Measurements from ENCODE around the gene METTL1. TPM values are rescaled to one million over a fixed set of nuclear protein-coding genes. Genes with fewer than 3 reads are reported as not detected.

METTL1 gene
- total RNA-seq, 1 donor from 2014 or later: 40.7 TPM

DNA sequence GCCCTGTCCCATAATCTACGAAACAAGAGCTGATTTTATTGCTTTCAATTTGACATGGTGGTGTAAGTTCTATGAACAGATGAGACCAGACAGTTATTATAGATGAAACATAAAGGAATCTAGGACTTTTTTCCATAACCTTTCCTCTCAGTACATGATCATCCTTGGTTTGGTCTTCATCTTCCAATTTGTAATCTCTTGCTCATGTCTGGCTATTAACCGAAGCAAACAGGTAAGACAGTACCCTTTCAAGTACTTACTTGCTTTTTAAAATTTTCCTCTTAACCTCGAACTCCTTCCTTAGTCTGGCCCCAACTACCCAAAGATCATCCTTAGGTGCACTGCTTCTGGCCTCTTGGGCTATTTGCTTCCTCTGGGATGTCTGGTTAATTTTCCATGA lies 25.9 kb downstream of the METTL1 start:
- intact Hi-C loops (cut with micrococcal nuclease): no loop called here

DNA sequence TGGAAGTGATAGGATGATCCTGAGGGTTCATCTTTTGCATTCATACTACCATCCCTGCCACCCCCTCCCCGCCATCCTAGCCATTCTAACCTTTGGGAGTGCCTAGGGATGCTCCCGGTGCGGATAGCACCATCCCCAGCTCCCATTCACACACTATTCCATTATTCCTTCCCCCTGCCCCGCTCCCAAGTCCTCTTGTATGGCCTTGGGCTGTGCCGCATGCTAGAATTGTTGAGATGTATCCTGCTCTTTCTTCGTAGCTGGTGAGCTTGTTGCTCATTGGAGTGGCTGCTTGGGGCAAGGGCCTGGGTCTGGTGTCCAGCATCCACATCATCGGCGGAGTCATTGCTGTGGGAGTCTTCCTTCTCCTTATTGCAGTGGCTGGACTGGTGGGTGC lies 26.4 kb downstream of the METTL1 start:
- intact Hi-C loops (cut with micrococcal nuclease): loop anchor here (2.0 kb wide), 1 partner anchor 223 kb away; the partner anchor contains the start of gene MBD6
- no peak for ATAC-seq (ENCODE audit: low read depth)
- Mint-ChIP-seq H3K27me3 (no peaks in the 10 kb centered on the region), H3K4me3 (peak overlapping the region; percentile 86), H3K36me3 (ENCODE audit: low read depth) (peaks cover 46% of the 10 kb centered on the region), H3K9me3 (no peaks in the 10 kb centered on the region), H3K4me1 (peaks cover 52% of the 10 kb centered on the region), H3K27ac (peak overlapping the region; percentile 89)
- TF ChIP-seq, protein P1, sequence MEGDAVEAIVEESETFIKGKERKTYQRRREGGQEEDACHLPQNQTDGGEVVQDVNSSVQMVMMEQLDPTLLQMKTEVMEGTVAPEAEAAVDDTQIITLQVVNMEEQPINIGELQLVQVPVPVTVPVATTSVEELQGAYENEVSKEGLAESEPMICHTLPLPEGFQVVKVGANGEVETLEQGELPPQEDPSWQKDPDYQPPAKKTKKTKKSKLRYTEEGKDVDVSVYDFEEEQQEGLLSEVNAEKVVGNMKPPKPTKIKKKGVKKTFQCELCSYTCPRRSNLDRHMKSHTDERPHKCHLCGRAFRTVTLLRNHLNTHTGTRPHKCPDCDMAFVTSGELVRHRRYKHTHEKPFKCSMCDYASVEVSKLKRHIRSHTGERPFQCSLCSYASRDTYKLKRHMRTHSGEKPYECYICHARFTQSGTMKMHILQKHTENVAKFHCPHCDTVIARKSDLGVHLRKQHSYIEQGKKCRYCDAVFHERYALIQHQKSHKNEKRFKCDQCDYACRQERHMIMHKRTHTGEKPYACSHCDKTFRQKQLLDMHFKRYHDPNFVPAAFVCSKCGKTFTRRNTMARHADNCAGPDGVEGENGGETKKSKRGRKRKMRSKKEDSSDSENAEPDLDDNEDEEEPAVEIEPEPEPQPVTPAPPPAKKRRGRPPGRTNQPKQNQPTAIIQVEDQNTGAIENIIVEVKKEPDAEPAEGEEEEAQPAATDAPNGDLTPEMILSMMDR (IDR thresholded peaks at IDR 0.05): no peak
- ChIA-PET CTCF (interaction anchor here (1.9 kb wide), 1 partner anchor 11 kb away, joined by 14 read pairs; no protein-coding TSS in a partner anchor), POLR2A (interaction anchor here (0.8 to 2.7 kb wide), 9 partner anchors 9 to 265 kb away, joined by 3 to 28 read pairs (median 4); partner anchors contain the start of genes ARHGAP9, ATP23, CTDSP2 and MARCHF9)
- DNase-seq: no peak

More for the DNA sequence above, 25.9 kb downstream of the METTL1 start:
- CTCF ChIA-PET: no interaction called here
- Mint-ChIP-seq H3K36me3 (ENCODE audit: low read depth) (peaks cover 50% of the 10 kb centered on the region), H3K9me3 (no peaks in the 10 kb centered on the region), H3K27me3 (no peaks in the 10 kb centered on the region), H3K4me1 (peaks cover 52% of the 10 kb centered on the region), H3K4me3 (peak overlapping the region; percentile 86), H3K27ac (peak overlapping the region; percentile 89)
- no peak for DNase-seq
- POLR2A ChIA-PET: interaction anchor here (1.4 to 2.7 kb wide), 3 partner anchors 8 to 52 kb away, joined by 4 to 28 read pairs (median 4); partner anchors contain the start of genes MARCHF9 and OS9
- TF ChIP-seq, protein P1 (IDR thresholded peaks at IDR 0.05): no peak
- ATAC-seq (ENCODE audit: low read depth): no peak

DNA sequence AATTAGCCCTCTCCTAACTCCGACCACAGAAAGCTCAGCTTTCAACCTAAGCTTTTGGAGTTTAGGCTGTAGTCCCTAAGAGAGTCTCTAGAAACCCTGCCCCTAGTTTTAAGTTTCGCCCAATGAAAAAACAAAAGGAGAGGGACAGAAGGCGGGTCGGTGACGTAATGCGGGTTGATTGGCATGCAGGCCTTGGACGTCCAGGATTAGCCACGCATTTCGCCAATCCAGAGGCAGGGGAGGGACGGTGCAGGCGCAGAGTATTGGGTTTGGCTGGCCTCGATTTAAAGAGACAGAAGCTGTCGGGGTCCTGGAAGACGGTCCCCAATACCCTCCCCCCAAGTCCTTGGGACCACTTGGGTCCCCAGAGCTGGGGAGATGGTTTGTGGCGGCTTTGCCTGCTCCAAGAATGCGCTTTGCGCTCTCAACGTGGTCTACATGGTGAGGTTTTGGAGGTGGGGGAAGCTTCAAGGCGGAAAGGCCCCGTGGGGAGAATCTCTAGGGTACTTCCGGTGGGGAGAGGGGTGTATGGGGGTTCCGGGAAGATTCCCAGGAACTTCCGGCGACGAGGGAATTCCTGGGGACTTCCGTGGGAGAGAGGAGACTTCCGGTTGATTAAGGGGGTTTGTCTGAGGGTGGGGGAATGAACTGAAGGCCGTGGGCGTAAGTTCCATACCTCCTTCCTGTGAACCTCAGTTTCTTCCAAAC lies 27.0 kb downstream of the METTL1 start, which contains the start of gene TSPAN31:
Gene TSPAN31, plus strand, starts transcription at position 263 of the 708 bp plus-strand sequence. Its CDS starts 116 bp downstream, at position 379.
- Mint-ChIP-seq H3K27ac (peak within 1 kb of the TSS; percentile 89), H3K4me3 (peak within 1 kb of the TSS; percentile 86), H3K27me3 (no peaks in the 10 kb centered on the region), H3K9me3 (no peaks in the 10 kb centered on the region), H3K4me1 (peaks cover 53% of the 10 kb centered on the region), H3K36me3 (ENCODE audit: low read depth) (peaks cover 42% of the 10 kb centered on the region)
- peak; percentile 87 for ATAC-seq (ENCODE audit: low read depth)
- POLR2A ChIA-PET: interaction anchor here (0.6 to 2.7 kb wide), 17 partner anchors 9 to 1915 kb away, joined by 3 to 28 read pairs (median 4); partner anchors contain the start of genes ARHGAP9, ATP23, CTDSP2 and MARCHF9
- intact Hi-C loops (cut with micrococcal nuclease): loop anchor here (1.0 to 5.0 kb wide), 7 partner anchors 7 to 288 kb away; partner anchors contain the start of genes CDK4, EEF1AKMT3, GLI1 and INHBE
- TF ChIP-seq, protein P1 (IDR thresholded peaks at IDR 0.05): no peak
- CTCF ChIA-PET: interaction anchor here (1.0 to 1.9 kb wide), 2 partner anchors 11 to 38 kb away, joined by 4 to 14 read pairs; partner anchors contain the start of gene TSFM
- DNase-seq: peak; percentile 81

DNA sequence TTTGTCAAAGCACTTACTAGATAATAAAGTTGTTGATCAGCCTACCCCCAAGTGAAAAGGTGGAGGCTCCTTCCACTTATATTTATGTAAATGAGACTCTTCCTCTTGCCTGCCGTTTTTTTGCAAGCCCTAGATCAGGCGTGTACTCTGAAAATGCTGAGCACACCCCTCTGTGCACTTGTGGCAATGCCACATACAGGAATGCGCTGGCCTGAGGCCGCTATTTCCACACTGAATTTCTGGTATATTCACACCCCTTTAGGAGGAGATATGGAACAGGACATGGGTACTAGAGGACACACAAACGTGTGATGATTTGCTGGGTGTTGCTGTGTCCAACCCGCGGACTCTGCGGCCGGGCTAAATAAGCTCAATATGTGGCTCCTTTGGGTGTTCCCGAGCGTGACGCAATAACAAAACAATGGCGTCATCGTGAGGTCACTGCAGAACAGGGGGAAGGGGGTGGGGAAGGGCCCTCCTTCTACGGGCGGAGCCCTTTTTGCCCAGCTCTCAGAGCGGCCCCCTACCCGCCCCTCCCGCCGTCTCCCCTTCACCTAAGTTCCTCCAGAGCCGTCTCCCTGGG lies 27.6 kb downstream of the METTL1 start:
- Mint-ChIP-seq H3K27ac (peak overlapping the region; percentile 89), H3K27me3 (no peaks in the 10 kb centered on the region), H3K9me3 (no peaks in the 10 kb centered on the region), H3K4me3 (peak overlapping the region; percentile 86), H3K4me1 (peaks cover 55% of the 10 kb centered on the region), H3K36me3 (ENCODE audit: low read depth) (peaks cover 43% of the 10 kb centered on the region)
- ChIA-PET CTCF (interaction anchor here (1.0 to 1.9 kb wide), 2 partner anchors 12 to 39 kb away, joined by 4 to 14 read pairs; partner anchors contain the start of gene TSFM), POLR2A (interaction anchor here (0.6 to 2.7 kb wide), 16 partner anchors 10 to 1914 kb away, joined by 3 to 28 read pairs (median 4); partner anchors contain the start of genes ARHGAP9, ATP23, CTDSP2 and MARCHF9)
- peak; percentile 50 for ATAC-seq (ENCODE audit: low read depth)
- intact Hi-C loops (cut with micrococcal nuclease): loop anchor here (1.0 to 5.0 kb wide), 7 partner anchors 8 to 287 kb away; partner anchors contain the start of genes CDK4, EEF1AKMT3, GLI1 and INHBE
- TF ChIP-seq, protein P1 (IDR thresholded peaks at IDR 0.05): no peak
- peak; percentile 71 for DNase-seq

All from activated B cell treated with CpG ODN at 0.5 μM for 24 hours (primary cell).